NOMO-1 treated with DMSO at 0.1 percent for 48 hours (cell line): Measurements from ENCODE around the gene SOX11.

Source experiments
- DNase-seq: peaks from one replicate; lab custom pipeline; 2025; ENCODE audit not compliant: unreplicated experiment; lab: John Stamatoyannopoulos, UW

Gene SOX11

DNA sequence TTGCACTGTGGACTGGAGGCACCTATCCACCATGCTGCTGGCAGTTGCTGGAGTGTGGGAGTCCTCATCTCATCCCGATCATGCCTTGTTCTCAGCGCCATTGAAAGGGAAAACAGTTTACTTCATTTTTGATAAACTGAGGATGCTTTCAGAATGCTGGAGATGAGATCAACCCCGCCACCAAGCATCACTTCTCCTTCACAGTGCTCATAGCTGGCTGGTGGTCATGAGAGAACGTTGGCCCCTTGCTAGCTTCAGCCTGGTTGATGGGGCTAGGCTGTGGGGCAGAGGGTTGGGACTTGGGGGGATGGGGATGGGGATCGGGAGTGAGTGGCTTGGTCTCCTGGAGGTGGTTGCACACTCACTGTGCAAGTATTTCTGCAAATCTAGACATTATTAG lies 30.1 kb downstream of the SOX11 start:
- no peak for DNase-seq

DNA sequence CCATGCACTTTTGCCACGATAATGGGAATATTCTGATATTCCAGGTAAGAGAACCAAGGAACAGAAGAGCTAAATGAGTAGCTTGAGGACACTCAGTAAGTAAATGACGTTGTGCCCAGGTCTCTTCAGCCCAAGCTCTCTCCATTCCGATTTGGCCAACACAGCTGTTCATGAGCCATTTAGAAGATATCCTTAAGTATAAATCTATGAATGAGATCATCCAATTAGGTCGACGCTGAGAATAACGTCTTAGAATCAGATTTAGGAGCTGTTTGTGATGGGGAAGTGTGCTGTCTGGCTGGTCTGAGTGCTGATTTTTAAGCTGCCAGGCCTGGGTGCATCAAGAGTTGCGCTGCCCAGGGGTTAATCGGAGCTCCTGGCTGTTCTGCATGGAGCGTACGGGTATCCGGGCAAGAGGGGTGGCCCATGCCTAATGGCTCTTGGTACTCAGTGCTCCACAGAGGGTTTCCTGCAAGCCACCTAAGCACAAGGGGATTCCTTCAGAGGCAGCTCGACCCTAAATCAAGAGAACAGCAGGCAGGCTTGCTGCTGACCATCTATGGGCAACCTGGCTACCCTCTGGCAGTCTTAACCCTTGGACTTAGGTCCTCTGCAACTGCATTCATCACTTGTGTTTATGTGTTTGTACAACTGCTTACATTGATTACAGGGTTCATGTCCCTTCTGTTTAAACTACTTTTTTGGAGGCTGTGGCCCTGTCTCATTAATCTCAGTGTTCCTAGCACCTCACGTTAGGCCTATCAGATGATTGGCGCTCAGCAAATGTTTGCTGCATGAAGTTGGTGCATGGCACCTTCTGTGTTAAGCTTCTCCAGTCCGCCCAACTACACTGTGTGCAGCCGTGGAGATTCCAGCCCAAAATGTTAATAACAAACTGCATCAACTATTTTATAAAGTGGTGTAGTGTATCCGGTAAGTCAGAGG lies 31.9 kb downstream of the SOX11 start:
- DNase-seq = no peak

DNA sequence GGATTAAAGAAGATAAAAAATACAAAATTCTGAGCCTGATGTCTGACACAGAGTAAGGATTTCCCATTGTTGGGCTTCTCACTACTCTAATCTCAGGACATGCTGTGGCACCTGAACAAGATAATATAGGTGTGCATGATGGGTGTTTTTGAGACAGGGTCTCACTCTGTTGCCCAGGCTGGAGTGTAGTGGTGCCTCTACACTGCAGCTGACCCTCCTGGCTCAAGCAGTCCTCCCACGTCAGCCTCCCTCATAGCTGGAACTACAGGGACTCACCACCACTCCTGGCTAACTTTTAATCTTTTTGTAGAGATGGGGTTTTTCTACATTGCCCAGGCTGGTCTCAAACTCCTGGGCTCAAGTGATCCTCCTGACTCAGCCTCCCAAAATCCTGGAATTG lies 32.9 kb downstream of the SOX11 start:
- no peak for DNase-seq

DNA sequence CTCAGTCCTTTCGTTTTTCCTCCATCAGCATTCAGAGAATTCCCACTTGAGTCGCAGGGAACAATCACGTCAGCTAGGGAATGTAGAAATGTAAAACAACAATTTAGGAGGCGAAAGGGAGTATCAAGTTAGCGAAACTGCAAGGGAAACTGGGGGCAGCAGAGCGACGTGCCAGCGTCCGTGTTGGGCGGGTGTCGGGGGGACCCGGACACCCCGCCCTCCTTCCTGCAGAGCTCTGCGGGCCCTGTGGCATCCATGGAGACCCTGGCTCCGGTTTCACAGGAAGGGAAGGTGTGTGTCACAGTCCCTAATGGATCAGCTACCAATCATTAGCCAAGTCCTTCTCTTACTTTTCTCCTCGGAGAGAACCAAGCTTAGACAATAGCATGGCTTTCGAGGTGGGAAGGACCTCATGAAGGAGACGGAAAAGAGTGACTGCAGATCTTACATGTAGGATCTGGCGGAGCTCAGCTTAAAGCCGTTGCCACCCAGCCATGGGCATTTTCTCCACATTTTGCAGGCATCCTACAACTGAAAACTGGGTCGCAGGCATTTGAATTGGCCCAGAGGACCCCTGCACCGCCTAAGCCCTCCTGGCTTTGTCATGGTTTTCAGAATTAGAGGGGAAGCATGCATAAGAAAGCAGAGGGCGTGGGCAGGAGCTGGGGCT lies 33.7 kb downstream of the SOX11 start:
- DNase-seq = no peak

DNA sequence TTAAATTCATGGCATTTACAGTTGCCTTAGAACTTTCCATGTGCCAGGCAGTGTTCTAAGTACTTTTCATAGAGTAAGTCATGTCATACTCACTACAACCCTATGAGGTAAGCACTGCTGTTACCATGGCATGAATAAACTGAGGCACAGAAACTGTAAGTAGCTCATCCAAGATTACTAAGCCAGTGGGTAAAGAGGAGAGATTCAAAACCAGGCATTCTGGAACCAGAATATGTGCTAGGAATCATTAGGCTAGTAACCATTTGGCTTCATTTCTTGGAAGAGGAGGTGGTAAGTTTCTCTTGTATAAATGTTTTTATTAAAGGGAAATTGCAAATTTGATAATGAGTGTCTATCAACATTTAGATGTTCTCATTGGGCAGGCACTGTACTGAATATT lies 35.1 kb downstream of the SOX11 start:
- DNase-seq = no peak

DNA sequence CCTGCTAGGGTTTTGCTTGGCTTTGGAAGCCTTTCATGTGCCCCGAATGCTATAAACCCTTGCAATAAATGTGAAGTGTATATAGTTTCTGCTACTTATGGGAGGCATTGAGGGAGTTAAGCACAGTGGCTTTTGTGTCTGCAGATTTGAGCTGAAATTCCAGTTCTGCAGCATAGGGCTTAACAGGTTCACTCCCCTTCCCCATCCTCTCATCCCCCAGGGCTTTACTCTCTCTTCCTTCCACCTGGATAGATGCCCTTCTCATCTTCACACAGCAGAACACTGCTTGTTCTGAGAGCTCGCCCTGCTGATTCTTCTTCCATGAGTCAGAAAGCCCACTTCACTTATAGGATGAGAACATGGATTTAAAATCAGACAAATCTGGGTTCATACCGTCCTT lies 37.2 kb downstream of the SOX11 start:
- no peak for DNase-seq

DNA sequence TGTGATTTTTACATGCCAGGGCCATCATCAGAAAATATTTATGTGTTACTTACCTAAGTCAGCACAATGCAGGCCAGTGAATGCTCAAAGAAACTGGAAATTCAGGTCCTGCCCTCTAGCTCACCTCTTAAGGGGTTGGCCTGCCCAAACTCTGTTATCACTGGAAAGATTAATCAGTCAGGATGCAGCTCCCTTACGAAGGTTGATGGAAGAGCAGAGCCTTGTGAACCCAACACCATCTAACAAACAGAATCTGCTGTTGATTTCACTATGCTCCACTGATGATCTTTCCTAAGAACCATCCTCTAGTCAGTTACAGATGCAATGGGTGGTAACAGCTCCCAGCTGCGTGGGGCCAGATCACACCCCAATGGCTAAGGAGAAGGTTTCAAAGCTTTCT lies 38.2 kb downstream of the SOX11 start:
- DNase-seq = no peak

DNA sequence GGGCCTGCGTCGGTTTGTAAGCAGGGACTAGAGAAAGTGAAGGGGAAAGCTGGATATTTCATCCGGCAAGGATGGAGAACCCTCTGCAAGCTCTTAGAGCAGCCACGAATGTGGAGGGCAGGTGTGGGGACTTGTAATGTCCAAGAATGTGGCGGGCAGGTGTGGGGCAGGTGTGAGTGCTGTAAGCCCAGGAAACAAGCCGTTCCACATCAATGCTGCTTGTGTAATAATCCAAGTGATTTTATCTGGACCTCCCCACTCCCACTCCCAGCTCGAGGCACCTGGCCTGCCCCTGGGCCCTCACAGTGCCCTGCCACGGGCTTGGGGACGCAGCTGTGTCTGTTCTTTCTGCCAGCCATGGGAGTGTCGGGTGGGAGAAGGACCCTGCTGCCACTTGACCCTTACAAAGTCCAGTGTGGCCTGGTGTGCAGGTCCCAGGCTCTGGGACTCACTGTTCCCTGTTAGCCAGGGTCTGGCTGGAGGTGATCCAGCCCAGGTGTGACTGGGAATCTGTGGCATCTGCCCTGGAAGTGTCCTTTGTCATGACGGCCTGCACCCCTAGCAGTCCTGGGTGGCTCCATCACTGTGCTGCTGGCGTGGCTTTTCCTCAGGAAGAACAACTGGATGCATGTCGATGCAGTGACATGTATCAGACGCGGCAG lies 42.8 kb downstream of the SOX11 start:
- DNase-seq = no peak

DNA sequence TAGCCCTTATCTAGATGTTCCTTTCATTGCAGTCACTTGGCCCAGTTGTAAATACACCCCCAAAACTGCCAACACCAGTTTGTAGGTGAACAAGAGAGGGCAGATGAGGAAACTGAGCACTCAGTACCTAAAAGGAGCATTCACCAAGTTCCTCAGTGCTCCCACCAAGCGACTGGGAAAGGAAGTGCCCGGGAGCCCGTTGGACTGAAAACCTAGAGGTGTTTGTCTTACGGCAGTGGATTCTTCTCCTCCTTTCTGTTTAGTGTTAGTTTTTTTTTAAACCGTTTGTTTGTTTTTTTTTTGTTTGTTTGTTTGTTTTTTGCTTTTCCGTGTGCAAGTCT lies 43.3 kb downstream of the SOX11 start:
- DNase-seq = no peak

DNA sequence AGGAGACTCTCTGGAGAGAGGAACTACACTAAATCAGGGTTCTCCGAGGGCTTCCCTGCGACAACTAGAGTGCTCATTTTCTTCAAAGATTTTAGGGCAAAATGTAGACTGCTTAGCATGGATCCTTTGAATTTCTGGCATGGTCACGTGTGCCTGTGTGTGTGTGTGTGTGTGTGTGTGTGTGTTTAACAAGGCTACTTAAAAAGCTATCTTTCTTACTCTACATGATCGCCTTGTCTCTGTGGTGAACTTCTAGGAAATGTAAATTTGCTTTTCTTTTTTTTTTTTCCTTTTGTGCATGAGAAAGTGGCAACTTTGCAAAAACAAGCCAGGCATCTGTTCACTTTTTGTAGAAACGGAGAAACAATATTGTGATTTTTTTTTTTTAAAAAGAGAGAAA lies 43.9 kb downstream of the SOX11 start:
- DNase-seq = no peak

DNA sequence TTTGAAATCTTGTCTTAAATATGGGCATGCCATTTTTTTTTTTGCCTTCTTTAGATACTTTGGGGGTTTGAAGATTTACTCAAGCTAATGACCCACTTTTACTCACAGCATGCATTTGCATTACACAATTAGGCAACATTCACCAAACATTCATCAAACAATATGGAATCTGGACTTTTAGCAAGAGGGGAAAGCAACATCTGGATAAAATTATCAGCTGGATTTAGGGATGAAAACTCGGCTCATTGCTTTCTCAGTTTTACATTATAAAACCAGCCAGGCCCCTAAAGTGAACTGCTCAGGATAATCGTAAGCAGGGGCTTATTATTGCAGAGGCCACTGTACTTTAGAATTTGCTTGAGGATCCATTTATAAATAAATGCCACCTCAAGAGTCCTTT lies 44.7 kb downstream of the SOX11 start:
- DNase-seq = no peak

DNA sequence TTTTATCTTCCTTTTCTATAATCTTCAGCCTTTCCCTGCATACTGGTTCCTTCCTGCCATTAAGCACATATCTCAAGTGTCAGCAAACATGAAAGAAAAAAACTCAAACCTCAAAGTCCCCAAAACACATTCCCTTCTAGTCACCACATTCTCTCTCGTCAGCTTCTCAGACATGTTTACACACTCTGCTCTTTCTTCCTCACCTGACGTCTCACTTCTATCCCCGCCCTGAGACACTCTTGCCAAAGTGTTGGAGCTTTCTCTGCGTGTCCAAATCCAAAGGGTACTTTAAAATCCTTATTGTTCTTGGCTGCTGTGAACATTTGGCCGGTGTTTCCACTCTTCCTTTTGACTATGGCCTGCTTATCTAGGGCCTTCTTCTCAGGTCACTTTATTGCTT lies 47.9 kb downstream of the SOX11 start:
- no peak for DNase-seq

DNA sequence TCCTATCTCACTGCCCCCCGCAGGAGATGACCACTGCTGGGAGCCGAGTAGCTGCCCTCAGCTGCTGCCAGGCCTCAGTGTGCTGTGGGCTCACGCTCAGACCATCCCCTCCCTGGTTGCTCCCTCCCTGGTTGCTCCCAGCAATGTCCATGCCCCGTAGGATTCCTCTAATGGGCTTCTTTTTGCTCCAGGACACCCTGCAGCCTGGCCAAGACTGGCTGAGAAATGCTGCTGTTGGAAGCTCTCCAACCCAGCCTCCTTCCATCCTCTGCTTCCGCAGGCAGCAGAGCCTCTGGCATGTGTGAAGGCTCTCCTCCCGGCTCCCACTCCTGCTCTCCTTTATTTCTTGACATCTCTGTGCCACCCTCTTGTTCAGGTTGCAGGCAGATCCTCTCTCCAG lies 48.6 kb downstream of the SOX11 start:
- DNase-seq = no peak

DNA sequence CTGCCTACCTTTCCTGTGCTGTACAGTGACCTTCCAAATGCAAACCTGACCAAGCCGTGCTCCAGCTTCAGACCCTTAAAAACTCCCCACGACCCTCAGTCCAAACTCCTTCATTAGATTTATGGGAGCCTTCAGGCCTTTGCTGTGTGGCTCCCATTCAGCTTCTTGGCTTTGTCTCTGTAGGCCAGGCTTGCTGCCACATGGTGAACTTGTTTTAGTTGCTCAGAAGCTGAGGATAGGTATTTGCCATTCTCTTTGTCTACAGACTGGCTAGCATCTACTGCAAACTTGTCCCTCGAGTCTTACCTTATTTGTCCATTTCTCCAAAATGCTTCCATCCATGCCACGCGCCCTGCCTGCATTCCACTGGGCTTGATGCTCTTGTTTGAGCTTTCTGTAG lies 49.1 kb downstream of the SOX11 start:
- DNase-seq = no peak

DNA sequence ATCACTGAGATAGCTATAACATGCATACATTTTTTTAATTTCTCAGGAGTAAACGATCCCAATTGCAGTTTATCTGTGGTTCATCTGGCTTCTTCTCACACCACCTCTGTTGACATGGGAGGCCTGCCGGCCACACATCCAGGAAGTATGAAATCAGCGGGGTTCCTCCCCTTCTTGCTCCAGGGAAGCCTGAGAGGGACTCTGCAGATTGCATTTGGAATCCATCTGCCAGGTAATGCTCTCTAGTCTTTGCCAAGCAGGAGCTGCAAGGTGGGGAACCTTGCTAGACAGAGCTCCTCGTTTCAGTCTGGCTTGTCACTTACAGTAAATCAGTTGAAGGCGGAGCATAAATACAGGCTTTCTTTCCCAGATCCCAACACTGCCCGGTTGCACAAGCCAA lies 49.9 kb downstream of the SOX11 start:
- DNase-seq = no peak

DNA sequence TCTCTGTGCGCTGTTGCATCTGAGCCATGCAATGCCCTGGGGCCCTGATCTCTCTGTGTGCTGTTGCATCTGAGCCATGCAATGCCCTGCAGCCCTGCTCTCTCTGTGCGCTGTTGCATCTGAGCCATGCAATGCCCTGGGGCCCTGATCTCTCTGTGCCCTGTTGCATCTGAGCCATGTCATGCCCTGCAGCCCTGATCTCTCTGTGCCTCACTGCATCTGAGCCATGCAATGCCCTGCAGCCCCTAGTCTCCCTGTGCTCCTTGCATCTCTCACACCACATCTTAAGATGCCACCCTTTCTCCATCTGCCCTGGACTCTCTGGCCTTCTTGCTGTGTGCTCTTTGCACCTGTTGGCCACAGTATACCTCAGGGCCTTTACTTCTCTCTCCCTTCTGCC lies 56.2 kb downstream of the SOX11 start:
- DNase-seq = no peak

DNA sequence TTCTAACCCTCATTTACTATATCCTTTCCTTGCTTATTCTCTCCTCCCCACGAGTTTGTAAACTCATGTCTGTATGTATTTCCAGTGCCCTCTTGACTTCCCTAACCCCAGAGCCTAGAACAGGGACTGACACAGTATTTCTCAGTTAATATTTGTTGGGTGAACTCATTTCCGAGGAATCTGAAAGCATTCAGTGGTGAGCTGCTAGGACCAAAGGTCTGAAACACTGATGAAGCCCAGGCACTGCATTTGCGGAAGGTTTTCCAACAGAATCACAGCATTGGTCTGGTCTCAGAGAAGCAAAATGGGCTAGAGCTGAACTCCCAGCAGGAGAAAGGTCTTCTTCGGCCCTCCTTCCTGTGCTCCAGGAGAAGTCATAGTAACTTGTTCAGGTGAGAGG lies 56.8 kb downstream of the SOX11 start:
- DNase-seq = no peak

DNA sequence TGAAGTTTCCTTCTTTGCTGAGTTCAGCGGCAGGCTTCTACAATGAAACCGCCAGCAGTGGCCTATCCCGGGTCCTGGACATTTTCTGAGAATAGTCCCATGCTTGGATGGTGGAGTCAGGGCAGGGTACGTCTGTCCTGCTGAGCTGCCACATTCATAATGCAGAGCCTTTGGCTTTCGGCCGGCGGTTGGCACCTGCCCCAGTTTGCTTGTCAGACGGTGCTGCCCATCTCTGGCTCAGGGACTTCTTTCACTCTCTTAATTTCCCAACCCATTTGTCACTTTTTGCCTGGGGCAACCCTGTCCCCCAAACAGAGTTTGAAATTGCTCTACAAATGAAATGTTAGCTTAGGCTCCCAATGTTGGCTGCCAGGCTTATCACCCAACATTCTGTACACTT lies 57.2 kb downstream of the SOX11 start:
- no peak for DNase-seq
